Stimulated activated CD4-positive, alpha-beta T cell treated with anti-CD3 and anti-CD28 coated beads, Interleukin-15, amount 100 ng/mL, for 24 hours (primary cell): ENCODE data around the gene VPS51.

Source experiments
- DNase-seq: peaks from one replicate; pipeline ENCODE4 v3.0.0-alpha.2; 2020

VPS51 gene

GRCh38 chr11:65121865-65122696, 26.1 kb downstream of the VPS51 start, which contains the start of the genes FAU and MRPL49:
TSS of gene FAU (minus strand) at chr11:65122134. CDS start at chr11:65121813, 321 bp downstream.
TSS of gene MRPL49 (plus strand) at chr11:65122321. CDS start at chr11:65122347, 26 bp downstream.
- DNase-seq = peak; percentile 100

GRCh38 chr11:65124480-65125196, 28.6 kb downstream of the VPS51 start:
- no peak for DNase-seq

GRCh38 chr11:65125197-65126056, 29.4 kb downstream of the VPS51 start:
- DNase-seq = no peak

GRCh38 chr11:65126624-65127274, 30.7 kb downstream of the VPS51 start:
- DNase-seq = no peak

GRCh38 chr11:65127473-65128181, 31.6 kb downstream of the VPS51 start:
- no peak for DNase-seq

GRCh38 chr11:65128182-65129145, 32.5 kb downstream of the VPS51 start:
- DNase-seq = no peak

GRCh38 chr11:65129649-65130441, 33.8 kb downstream of the VPS51 start:
- no peak for DNase-seq

- DNase-seq = no peak
Observed at GRCh38 chr11:65130631-65131416, 34.8 kb downstream of the VPS51 start.

GRCh38 chr11:65131417-65131776, 35.4 kb downstream of the VPS51 start:
- no peak for DNase-seq

- DNase-seq = no peak
Observed at GRCh38 chr11:65131895-65132237, 35.9 kb downstream of the VPS51 start.

GRCh38 chr11:65132238-65132987, 36.4 kb downstream of the VPS51 start:
- no peak for DNase-seq

GRCh38 chr11:65132988-65133700, 37.1 kb downstream of the VPS51 start:
- DNase-seq = peak; percentile 84

GRCh38 chr11:65133724-65134123, 37.7 kb downstream of the VPS51 start:
- DNase-seq = no peak

GRCh38 chr11:65134240-65134951, 38.4 kb downstream of the VPS51 start, which contains the start of gene SYVN1:
TSS of gene SYVN1 (minus strand) at chr11:65134519. CDS start at chr11:65133601, 918 bp downstream.
- peak; percentile 95 for DNase-seq

- peak; percentile 87 for DNase-seq
Observed at GRCh38 chr11:65134952-65135632, 39.1 kb downstream of the VPS51 start.

- DNase-seq = peak; percentile 19
Observed at GRCh38 chr11:65135633-65136145, 39.7 kb downstream of the VPS51 start.
